Kidney (tissue), 14 donors: ENCODE results near the gene CALML4. TPM values are rescaled to one million over a fixed set of nuclear protein-coding genes. Genes with fewer than 3 reads are reported as not detected.
"Not testable (repeated sequence)": the region's sequence is repeated elsewhere in the genome, so short reads cannot be mapped to it uniquely, and the experiment has no call there.

ENCODE experiments used
- DNase-seq, 5 donors: peaks; one replicate each; pipeline ENCODE4 v3.0.0-alpha.2; 2013 to 2020
- FAIRE-seq: peaks from 2 replicates; lab custom pipeline; 2012; peaks lifted over from hg19 to GRCh38; lab: Jason Lieb, UNC
- H3K27ac ChIP-seq, 2 donors: one replicate each; pipeline ENCODE4 v1.7.0; 2013; ENCODE audit warnings: low read depth in 2 of 2, low read length in 2 of 2, inconsistent platforms in 1 of 2
- H3K27me3 ChIP-seq: one replicate; pipeline ENCODE4 v1.7.1; 2013; ENCODE audit warnings: low read length, inconsistent platforms; ENCODE audit not compliant: control insufficient read depth, insufficient read depth
- H3K36me3 ChIP-seq, 3 donors: one replicate each; pipeline versions ENCODE4 v1.7.0 to v1.7.1; 2013; ENCODE audit warnings: low read length in 3 of 3, control low read depth in 1 of 3, inconsistent platforms in 1 of 3; ENCODE audit not compliant: insufficient read depth in 3 of 3, control insufficient read depth in 2 of 3
- H3K4me1 ChIP-seq, 3 donors: one replicate each; pipeline versions ENCODE4 v1.7.0 to v1.7.1; 2013; ENCODE audit warnings: low read length in 3 of 3, inconsistent platforms in 1 of 3, low read depth in 1 of 3; ENCODE audit not compliant: control insufficient read depth in 2 of 3, insufficient read depth in 2 of 3
- H3K4me3 ChIP-seq, 3 donors: one replicate each; pipeline versions ENCODE4 v1.7.0 to v1.8.1; 2013; ENCODE audit warnings: low read length in 3 of 3, control low read depth in 1 of 3, inconsistent platforms in 1 of 3
- H3K9ac ChIP-seq, 3 donors: one replicate each; pipeline versions ENCODE4 v1.7.0 to v1.7.1; 2013; ENCODE audit warnings: low read length in 3 of 3, control low read depth in 1 of 3, inconsistent platforms in 1 of 3
- H3K9me3 ChIP-seq, 3 donors: one replicate each; pipeline versions ENCODE4 v1.7.0 to v1.7.1; 2013; ENCODE audit warnings: low read length in 3 of 3, control low read depth in 1 of 3, inconsistent platforms in 1 of 3; ENCODE audit not compliant: control insufficient read depth in 2 of 3, insufficient read depth in 1 of 3
- intact Hi-C: fragments of 100-400 bp; cut with DNase I; formaldehyde crosslinking; loops from one replicate; pipeline ENCODE4 v1.11.1; 2022
- polyA plus RNA-seq: library from polyadenylated mRNA; stranded (reverse); fragments of 350-450 nt; fragmentation: Illumina TruSeq; extraction: RNeasy Lipid Tissue Mini Kit (QIAGEN cat#74804); gene quantifications from one replicate; pipeline ENCODE4 v1.2.3, GENCODE V29; 2014; ENCODE audit warnings: low read depth, low replicate concordance; ENCODE audit not compliant: insufficient read depth
- total RNA-seq: library from RNA; stranded (reverse); fragmentation: NEBNext Ultra II Directional; extraction: Animal tissue kit (Norgen Biotek cat#: 25700); gene quantifications from one replicate; pipeline ENCODE4 v1.2.1, GENCODE V29; 2021
- TF ChIP-seq, protein P1 (sequence below): IDR thresholded peaks from 3 replicates; pipeline ENCODE4 v1.5.1; 2012; ENCODE audit warnings: mild to moderate bottlenecking, moderate library complexity, borderline replicate concordance; ENCODE audit not compliant: insufficient read depth; ENCODE audit errors: extremely low read depth
- donor health status: control.
- donor health status: control.
- donor health status: control.
- donor health status: control.
- donor health status: control.
- donor health status: DM: yes; HTN: yes; CAD: no.
- donor health status: Normal renal cell carcinoma (clear cell type).

The CALML4 gene
- total and polyA plus RNA-seq, 2 donors from 2014 or later: 17.4 to 54.7 TPM

DNA sequence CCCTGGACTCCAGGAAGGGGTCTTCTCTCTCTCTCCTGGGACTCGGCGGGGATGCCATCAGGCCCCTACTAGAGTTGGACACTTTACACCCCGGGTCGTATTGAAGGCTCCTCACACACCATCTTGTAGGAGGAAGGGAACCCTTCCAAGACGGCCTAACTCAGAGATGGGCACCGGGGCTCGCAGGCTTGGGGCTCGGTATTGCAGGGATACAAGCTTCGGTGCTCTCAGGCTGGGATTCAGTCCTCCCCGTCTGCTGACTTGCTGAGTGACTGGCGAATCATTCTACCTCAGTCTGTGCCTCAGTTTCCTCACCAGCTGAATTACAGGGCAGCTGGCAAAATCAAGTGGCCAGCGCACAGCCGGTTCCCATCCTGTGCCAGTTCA is 419 bp upstream of the CALML4 start:
- TF ChIP-seq, protein P1, sequence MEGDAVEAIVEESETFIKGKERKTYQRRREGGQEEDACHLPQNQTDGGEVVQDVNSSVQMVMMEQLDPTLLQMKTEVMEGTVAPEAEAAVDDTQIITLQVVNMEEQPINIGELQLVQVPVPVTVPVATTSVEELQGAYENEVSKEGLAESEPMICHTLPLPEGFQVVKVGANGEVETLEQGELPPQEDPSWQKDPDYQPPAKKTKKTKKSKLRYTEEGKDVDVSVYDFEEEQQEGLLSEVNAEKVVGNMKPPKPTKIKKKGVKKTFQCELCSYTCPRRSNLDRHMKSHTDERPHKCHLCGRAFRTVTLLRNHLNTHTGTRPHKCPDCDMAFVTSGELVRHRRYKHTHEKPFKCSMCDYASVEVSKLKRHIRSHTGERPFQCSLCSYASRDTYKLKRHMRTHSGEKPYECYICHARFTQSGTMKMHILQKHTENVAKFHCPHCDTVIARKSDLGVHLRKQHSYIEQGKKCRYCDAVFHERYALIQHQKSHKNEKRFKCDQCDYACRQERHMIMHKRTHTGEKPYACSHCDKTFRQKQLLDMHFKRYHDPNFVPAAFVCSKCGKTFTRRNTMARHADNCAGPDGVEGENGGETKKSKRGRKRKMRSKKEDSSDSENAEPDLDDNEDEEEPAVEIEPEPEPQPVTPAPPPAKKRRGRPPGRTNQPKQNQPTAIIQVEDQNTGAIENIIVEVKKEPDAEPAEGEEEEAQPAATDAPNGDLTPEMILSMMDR: no peak
- intact Hi-C loops: no loop called here
- H3K9me3 ChIP-seq: no peaks in the 10 kb centered on the region
- DNase-seq (no peak), FAIRE-seq (no peak)
- H3K4me3 ChIP-seq: peak overlapping the region in 1 of 3 donors; percentile 52
- H3K9ac ChIP-seq: peak overlapping the region in 1 of 3 donors; percentile 6
- peaks cover 0 to 17% (median 11%) of the 10 kb centered on the region in 3 donors for H3K4me1 ChIP-seq
- H3K27ac ChIP-seq: peak overlapping the region; percentile 30 to 64
- no peaks in the 10 kb centered on the region for H3K27me3 ChIP-seq
- H3K36me3 ChIP-seq: no peaks in the 10 kb centered on the region

DNA sequence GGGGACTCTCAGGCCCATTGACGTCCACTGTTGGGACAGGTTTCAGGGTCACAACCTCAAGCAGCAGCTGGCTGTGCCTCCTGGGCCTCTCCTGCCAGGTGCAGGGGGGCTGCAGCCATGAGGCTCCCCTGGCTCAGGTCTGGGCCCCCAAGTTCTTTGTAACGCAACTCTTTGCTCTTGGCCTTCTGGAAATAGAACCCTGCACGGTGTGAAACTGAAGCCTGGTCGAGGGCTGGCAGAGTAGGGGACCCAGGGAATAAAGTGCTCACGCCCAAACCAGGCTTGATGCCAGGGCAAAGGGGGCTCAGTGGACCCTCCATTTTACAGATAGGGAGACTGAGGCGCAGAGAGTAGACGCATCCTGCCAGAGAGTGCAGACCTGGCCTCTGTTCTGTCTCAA is 771 bp downstream of the CALML4 start:
- Histone ChIP-seq H3K27me3 (no peaks in the 10 kb centered on the region), H3K36me3 (no peaks in the 10 kb centered on the region), H3K9me3 (no peaks in the 10 kb centered on the region), H3K27ac (peak overlapping the region; percentile 59 to 61), H3K4me1 (peaks cover 0 to 17% (median 10%) of the 10 kb centered on the region in 3 donors), H3K4me3 (peak overlapping the region in 2 of 3 donors; percentile 52 to 53), H3K9ac (peak overlapping the region in 1 of 3 donors; percentile 61)
- TF ChIP-seq, protein P1: no peak
- no peak for FAIRE-seq
- DNase-seq: no peak
- intact Hi-C loops: no loop called here

DNA sequence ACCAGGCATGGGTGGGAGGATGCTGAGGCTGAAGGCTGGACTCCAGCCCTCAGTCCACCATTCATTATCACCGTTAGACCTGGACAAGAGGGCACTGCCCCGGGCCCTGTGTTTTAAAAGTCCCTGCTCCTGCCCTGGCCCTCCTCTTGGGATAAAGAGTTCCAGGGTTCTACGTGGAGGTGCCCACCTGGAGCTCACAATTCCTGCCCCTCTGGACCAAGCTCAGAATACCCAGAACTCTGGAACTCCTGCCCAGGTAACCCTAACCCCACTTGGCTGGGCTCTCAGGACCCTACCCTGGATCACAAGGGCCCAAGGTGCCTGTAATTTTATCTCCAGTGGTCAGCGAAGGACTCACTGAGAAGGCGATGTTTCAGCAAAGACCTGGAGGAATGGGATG is 1.2 kb downstream of the CALML4 start:
- H3K36me3 ChIP-seq: no peaks in the 10 kb centered on the region
- H3K9ac ChIP-seq: no peak overlapping the region
- no peaks in the 10 kb centered on the region for H3K9me3 ChIP-seq
- no peak for DNase-seq
- intact Hi-C loops: no loop called here
- no peak overlapping the region for H3K27ac ChIP-seq
- no peaks in the 10 kb centered on the region for H3K27me3 ChIP-seq
- TF ChIP-seq, protein P1: no peak
- FAIRE-seq: no peak
- peaks cover 0 to 17% (median 10%) of the 10 kb centered on the region in 3 donors for H3K4me1 ChIP-seq
- H3K4me3 ChIP-seq: peak overlapping the region in 2 of 3 donors; percentile 52 to 53

DNA sequence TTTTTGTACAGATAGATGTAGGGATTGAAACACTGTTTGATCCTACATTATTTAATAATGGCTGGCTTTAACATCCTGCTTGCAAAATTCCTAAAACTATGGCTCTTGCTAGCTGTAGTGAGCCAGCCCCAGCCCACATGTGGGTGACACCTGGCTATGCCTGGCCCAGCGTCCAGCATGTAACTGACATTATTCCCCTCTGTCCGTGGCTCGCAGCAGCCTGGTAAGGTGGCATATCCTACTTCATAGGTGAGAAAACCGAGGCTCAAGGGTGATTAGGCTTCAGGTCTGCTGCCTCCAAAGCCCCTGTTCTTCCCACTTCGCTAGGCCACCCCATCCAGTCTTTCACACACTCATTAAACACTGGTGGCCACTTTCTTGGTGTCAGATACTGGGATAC is 1.6 kb downstream of the CALML4 start:
- DNase-seq (no peak), FAIRE-seq (no peak)
- no peaks in the 10 kb centered on the region for H3K9me3 ChIP-seq
- H3K4me3 ChIP-seq: peak overlapping the region in 1 of 3 donors; percentile 52
- no peak overlapping the region for H3K9ac ChIP-seq
- no peaks in the 10 kb centered on the region for H3K36me3 ChIP-seq
- TF ChIP-seq, protein P1: no peak
- intact Hi-C loops: no loop called here
- H3K27me3 ChIP-seq: no peaks in the 10 kb centered on the region
- H3K27ac ChIP-seq: no peak overlapping the region
- peaks cover 0 to 17% (median 10%) of the 10 kb centered on the region in 3 donors for H3K4me1 ChIP-seq

DNA sequence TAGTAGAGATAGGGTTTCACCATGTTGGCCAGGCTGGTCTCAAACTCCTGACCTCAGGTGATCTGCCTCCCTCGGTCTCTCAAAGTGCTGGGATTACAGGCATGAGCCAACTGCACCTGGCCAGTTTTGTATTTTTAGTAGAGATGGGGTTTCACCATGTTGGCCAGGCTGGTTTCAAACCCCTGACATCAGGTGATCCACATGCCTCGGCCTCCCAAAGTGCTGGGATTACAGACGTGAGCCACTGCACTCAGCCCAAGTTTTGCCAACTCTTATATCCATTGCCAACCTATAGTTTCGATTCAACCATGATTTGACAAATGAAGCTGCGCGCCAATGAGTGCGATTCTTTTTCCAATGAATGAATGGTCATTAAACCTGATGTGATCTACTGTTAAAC is 2.1 kb downstream of the CALML4 start:
- H3K27me3 ChIP-seq, H3K9ac ChIP-seq, DNase-seq, intact Hi-C loops, FAIRE-seq, H3K4me3 ChIP-seq, H3K9me3 ChIP-seq, H3K36me3 ChIP-seq, H3K27ac ChIP-seq: not testable (repeated sequence)
- peaks cover 0 to 17% (median 10%) of the 10 kb centered on the region in 3 donors for H3K4me1 ChIP-seq
